ENCODE results near the gene COPB2. TPM values are rescaled to one million over a fixed set of nuclear protein-coding genes. Genes with fewer than 3 reads are reported as not detected.

The COPB2 gene
- total RNA-seq, 6 experiments from 2014 or later: 246 to 266 (median 260) TPM

DNA sequence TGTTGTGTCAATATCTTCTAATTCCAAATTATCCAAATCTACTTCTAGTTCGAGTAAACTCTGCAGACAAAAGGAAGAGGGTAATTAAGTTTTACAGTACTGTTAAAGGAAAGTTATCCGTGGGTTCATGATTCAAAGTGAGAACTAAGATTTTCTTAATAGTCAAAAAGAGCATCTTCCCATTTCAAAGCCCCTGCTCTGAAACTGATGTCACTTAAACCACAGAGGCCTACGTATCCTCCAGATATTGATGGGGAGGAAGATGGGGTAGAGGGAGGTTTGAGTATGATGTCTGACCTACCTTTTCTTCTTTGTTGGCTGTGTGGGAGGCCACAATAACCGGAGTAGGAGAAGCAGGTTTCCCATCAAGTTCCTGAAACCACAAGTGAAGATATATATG lies 31.5 kb downstream of the COPB2 start:
- no peaks in the 10 kb centered on the region for H3K9me3 Mint-ChIP-seq
- TF ChIP-seq, protein P1, sequence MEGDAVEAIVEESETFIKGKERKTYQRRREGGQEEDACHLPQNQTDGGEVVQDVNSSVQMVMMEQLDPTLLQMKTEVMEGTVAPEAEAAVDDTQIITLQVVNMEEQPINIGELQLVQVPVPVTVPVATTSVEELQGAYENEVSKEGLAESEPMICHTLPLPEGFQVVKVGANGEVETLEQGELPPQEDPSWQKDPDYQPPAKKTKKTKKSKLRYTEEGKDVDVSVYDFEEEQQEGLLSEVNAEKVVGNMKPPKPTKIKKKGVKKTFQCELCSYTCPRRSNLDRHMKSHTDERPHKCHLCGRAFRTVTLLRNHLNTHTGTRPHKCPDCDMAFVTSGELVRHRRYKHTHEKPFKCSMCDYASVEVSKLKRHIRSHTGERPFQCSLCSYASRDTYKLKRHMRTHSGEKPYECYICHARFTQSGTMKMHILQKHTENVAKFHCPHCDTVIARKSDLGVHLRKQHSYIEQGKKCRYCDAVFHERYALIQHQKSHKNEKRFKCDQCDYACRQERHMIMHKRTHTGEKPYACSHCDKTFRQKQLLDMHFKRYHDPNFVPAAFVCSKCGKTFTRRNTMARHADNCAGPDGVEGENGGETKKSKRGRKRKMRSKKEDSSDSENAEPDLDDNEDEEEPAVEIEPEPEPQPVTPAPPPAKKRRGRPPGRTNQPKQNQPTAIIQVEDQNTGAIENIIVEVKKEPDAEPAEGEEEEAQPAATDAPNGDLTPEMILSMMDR (IDR thresholded peaks at IDR 0.05): no peak
- H3K27me3 Mint-ChIP-seq (ENCODE audit: insufficient read depth): peaks cover 6% of the 10 kb centered on the region
- H3K27ac Mint-ChIP-seq: peak overlapping the region; percentile 31; the same call in 1 of the 2 replicates
- peaks cover 56% of the 10 kb centered on the region for H3K36me3 Mint-ChIP-seq (ENCODE audit: low read depth)
- H3K4me1 Mint-ChIP-seq (ENCODE audit: low read depth): peaks cover 10% of the 10 kb centered on the region; the same call in 1 of the 2 replicates
- DNase-seq: no peak
- H3K4me3 Mint-ChIP-seq: no peak overlapping the region

DNA sequence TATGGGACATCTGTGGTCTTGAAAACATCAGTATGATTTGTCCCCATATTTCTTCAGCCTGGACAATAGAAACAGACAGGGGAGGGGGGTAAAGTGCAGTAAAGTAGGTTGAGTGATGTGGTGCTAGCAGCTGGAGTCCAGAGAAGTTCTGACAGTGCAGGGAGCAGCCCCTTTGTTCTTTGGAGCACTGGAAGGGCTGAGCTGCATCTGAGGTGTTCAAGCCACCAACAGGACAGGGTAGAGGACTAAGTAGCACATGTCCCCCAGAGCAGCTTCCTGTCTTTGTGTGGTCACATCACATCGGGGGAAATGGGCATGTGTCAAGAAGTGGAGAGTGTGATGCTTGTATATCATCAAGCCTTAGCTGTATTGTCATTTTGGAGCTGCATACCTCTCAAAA lies 33.6 kb downstream of the COPB2 start:
- Mint-ChIP-seq H3K4me3 (no peak overlapping the region), H3K9me3 (no peaks in the 10 kb centered on the region), H3K36me3 (ENCODE audit: low read depth) (peaks cover 63% of the 10 kb centered on the region), H3K4me1 (ENCODE audit: low read depth) (peaks cover 6% of the 10 kb centered on the region; the same call in 1 of the 2 replicates), H3K27ac (peak overlapping the region; percentile 63), H3K27me3 (ENCODE audit: insufficient read depth) (peaks cover 6% of the 10 kb centered on the region)
- TF ChIP-seq, protein P1 (IDR thresholded peaks at IDR 0.05): no peak
- no peak for DNase-seq

DNA sequence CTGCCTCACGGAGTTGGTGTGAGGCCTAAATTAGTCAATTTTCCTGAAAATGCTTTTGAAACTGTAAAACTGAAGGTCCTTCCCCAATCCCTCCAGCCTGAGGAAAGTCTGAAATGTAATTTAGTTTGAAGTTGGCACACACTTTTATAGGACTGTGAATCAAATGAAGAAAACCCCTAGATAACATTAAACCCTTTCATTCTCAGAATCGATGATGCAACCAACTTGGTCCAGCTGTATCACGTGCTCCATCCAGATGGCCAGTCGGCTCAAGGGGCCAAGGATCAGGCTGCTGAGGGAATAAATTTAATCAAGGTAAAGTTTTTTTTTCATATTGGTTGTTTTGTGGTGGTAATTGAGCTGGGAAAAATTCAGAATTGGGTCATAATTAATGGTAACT lies 34.0 kb downstream of the COPB2 start:
- peak overlapping the region; percentile 63 for H3K27ac Mint-ChIP-seq
- TF ChIP-seq, protein P1 (IDR thresholded peaks at IDR 0.05): no peak
- H3K9me3 Mint-ChIP-seq: no peaks in the 10 kb centered on the region
- peaks cover 62% of the 10 kb centered on the region for H3K36me3 Mint-ChIP-seq (ENCODE audit: low read depth)
- DNase-seq: no peak
- H3K4me1 Mint-ChIP-seq (ENCODE audit: low read depth): peaks cover 6% of the 10 kb centered on the region; the same call in 1 of the 2 replicates
- H3K27me3 Mint-ChIP-seq (ENCODE audit: insufficient read depth): peaks cover 6% of the 10 kb centered on the region
- no peak overlapping the region for H3K4me3 Mint-ChIP-seq

DNA sequence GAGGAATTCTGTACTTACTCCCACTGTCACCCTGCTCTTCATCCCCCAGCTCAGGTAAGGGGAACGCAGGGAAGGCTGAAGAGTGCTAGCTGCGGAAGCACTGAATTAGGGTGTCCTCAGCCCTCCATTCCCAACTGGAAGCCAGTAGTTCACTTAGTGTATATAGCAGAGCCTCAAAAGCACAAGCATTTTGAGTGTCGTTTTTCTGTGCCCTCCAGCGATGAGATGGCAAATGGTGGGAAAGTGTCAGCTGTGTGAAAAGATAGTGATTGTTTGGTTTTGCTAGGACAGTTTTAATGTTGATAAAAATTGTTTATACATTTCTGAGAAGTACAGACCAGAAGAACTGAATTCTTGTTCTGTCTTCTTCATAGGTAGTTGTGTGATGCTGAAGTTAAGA lies 34.8 kb downstream of the COPB2 start:
- no peak for DNase-seq
- peaks cover 60% of the 10 kb centered on the region for H3K36me3 Mint-ChIP-seq (ENCODE audit: low read depth)
- TF ChIP-seq, protein P1 (IDR thresholded peaks at IDR 0.05): no peak
- no peak overlapping the region for H3K4me3 Mint-ChIP-seq
- H3K4me1 Mint-ChIP-seq (ENCODE audit: low read depth): peaks cover 6% of the 10 kb centered on the region; the same call in 1 of the 2 replicates
- peaks cover 6% of the 10 kb centered on the region; the same call in 1 of the 2 replicates for H3K27me3 Mint-ChIP-seq (ENCODE audit: insufficient read depth)
- no peaks in the 10 kb centered on the region for H3K9me3 Mint-ChIP-seq
- peak overlapping the region; percentile 63 for H3K27ac Mint-ChIP-seq

DNA sequence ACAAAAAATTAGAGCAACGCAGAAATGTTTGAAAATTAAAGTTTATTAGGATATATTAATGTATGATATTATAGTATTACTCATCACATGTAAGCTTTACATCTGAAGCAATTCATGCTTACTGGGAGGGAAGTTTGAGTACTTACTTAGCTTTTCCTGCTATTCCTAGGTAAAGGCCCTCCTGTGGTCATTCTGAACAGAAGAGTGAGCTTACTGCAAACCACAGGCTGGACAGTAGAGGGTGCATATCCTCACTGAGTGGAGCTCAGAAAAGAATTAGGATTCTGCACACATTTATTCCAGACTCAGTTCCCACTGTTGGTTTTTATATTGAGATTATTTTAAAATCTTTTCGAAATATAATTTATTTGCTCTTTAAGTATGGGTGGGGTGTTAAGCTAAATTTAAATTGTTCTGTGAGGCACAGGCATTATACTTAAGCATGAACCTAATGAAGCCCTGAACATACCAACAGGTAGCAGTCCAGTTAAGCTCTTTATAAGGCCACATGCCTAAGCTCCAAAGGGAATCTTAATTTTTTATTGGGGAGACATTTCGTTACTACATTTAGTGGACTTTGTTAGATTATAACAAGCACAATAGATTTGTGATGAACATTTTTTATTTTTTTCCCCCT lies 35.4 kb downstream of the COPB2 start:
- DNase-seq: peak; percentile 79
- Mint-ChIP-seq H3K27ac (0 out of 2 replicates have a peak overlapping the region, but pooled peaks have one; percentile 21), H3K4me3 (no peak overlapping the region), H3K36me3 (ENCODE audit: low read depth) (peaks cover 62% of the 10 kb centered on the region), H3K9me3 (no peaks in the 10 kb centered on the region), H3K4me1 (ENCODE audit: low read depth) (peaks cover 6% of the 10 kb centered on the region; the same call in 1 of the 2 replicates), H3K27me3 (ENCODE audit: insufficient read depth) (peaks cover 6% of the 10 kb centered on the region; the same call in 1 of the 2 replicates)
- TF ChIP-seq, protein P1 (IDR thresholded peaks at IDR 0.05): peak; percentile 82

All from HFFc6 (cell line).